Measurements from ENCODE around the gene EDAR. TPM values are rescaled to one million over a fixed set of nuclear protein-coding genes. Genes with fewer than 3 reads are reported as not detected.

EDAR gene
- total and polyA plus RNA-seq, 2 of the 4 experiments (the other 2 are of a cell fraction): not detected

DNA sequence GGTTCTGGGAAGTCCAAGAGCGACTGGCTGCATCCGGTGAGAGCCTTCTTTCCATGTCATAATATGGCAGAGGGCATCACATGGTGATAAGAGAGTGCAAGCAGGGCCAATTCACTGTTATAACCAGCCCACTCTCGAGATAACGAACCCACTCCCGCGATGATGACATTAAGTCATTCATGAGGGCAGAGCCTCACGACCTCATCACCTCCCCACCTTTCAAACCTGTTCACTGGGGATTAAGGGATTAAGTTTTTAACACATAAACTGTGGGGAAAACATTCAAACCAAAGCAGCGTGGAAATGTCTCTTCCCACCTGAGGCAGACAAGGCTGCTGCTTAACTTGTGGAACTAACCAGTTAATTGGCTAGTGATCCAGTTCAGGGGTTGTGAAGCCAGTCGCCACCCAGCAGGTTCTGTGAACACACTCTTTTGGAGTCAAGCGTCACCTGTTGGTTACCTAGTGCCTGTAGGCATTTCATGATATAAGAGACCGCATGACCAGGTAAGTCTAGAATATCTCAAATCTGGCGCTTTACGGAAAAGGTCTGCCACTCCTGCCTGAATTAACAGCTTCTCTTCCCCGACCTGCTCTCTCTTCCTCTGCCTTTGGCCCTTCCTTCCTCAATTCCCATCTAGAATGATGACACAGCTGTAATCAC is 54.3 kb downstream of the EDAR start:
- POLR2A ChIA-PET (ENCODE audit: unreplicated experiment): no interaction called here
- no peaks in the 10 kb centered on the region for H3K36me3 ChIP-seq (ENCODE audit: control insufficient read depth, insufficient read depth, low read length)

More for the DNA sequence above, 54.3 kb downstream of the EDAR start:
- no peaks in the 10 kb centered on the region for H3K4me1 ChIP-seq (ENCODE audit: control insufficient read depth, insufficient read depth, low read length)
- no peak overlapping the region for H4K91ac ChIP-seq (ENCODE audit: insufficient read depth, low read depth, low read length)
- no peaks in the 10 kb centered on the region for H3K9me3 ChIP-seq (ENCODE audit: control insufficient read depth, insufficient read depth, low read length)
- H2BK120ac ChIP-seq (ENCODE audit: low read depth, low read length): no peak overlapping the region
- H2AK5ac ChIP-seq (ENCODE audit: low read depth, low read length): no peak overlapping the region
- peaks cover 84% of the 10 kb centered on the region for H3K27me3 ChIP-seq (ENCODE audit: control insufficient read depth, insufficient read depth, low read length)
- H2AK9ac ChIP-seq (replicated peaks; ENCODE audit: low read depth, low read length, poor library complexity): no peak overlapping the region
- CTCF ChIA-PET: no interaction called here
- H3K4me2 ChIP-seq (ENCODE audit: low read depth, low read length): no peak overlapping the region
- no peak for ATAC-seq (ENCODE audit: low read depth)
- no peaks in the 10 kb centered on the region for H3K79me1 ChIP-seq (ENCODE audit: low read depth in 1 of 2, low read length in 2 of 2)
- TF ChIP-seq, protein P1, sequence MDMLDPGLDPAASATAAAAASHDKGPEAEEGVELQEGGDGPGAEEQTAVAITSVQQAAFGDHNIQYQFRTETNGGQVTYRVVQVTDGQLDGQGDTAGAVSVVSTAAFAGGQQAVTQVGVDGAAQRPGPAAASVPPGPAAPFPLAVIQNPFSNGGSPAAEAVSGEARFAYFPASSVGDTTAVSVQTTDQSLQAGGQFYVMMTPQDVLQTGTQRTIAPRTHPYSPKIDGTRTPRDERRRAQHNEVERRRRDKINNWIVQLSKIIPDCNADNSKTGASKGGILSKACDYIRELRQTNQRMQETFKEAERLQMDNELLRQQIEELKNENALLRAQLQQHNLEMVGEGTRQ (IDR thresholded peaks at IDR 0.05; ENCODE audit: low read depth, low read length): no peak
- TF ChIP-seq RCOR1 (IDR thresholded peaks at IDR 0.05; ENCODE audit: insufficient replicate concordance, low read length): no peak
- no peak for TF ChIP-seq RFX5 (IDR thresholded peaks at IDR 0.05; ENCODE audit: low read depth, low read length)
- no peak for TF ChIP-seq MXI1 (IDR thresholded peaks at IDR 0.05; ENCODE audit: borderline replicate concordance, low read depth, low read length)
- no peak for TF ChIP-seq FOS (IDR thresholded peaks at IDR 0.05; ENCODE audit: low read depth, low read length)
- no peak for TF ChIP-seq NFE2L2 (IDR thresholded peaks at IDR 0.05; ENCODE audit: low read depth, low read length)
- TF ChIP-seq RAD21 (IDR thresholded peaks at IDR 0.05; ENCODE audit: low read length): no peak
- no peak for TF ChIP-seq POLR2A (IDR thresholded peaks at IDR 0.05; ENCODE audit: low read depth, low read length)
- no peak for TF ChIP-seq MAZ (IDR thresholded peaks at IDR 0.05; ENCODE audit: borderline replicate concordance, low read depth, low read length)
- TF ChIP-seq, protein P2, sequence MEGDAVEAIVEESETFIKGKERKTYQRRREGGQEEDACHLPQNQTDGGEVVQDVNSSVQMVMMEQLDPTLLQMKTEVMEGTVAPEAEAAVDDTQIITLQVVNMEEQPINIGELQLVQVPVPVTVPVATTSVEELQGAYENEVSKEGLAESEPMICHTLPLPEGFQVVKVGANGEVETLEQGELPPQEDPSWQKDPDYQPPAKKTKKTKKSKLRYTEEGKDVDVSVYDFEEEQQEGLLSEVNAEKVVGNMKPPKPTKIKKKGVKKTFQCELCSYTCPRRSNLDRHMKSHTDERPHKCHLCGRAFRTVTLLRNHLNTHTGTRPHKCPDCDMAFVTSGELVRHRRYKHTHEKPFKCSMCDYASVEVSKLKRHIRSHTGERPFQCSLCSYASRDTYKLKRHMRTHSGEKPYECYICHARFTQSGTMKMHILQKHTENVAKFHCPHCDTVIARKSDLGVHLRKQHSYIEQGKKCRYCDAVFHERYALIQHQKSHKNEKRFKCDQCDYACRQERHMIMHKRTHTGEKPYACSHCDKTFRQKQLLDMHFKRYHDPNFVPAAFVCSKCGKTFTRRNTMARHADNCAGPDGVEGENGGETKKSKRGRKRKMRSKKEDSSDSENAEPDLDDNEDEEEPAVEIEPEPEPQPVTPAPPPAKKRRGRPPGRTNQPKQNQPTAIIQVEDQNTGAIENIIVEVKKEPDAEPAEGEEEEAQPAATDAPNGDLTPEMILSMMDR (conservative IDR thresholded peaks at IDR 0.05; ENCODE audit: low read depth, low read length): no peak
- in situ Hi-C loops (cut with MboI; ENCODE audit: low sequenced_read_pairs): loop anchor here (5.0 kb wide), 1 partner anchor 568 kb away; no protein-coding TSS in a partner anchor
- no TSS peak for BruUV-seq (replicated peaks)
- DNase-seq: no peak
- no peak overlapping the region for H3K23ac ChIP-seq (ENCODE audit: low read depth, low read length)
- no peak overlapping the region for H2BK20ac ChIP-seq (ENCODE audit: low read depth, low read length)
- no peak overlapping the region for H3K18ac ChIP-seq (ENCODE audit: low read depth, low read length)
- no peak overlapping the region for H3K4me3 ChIP-seq (ENCODE audit: insufficient read depth, low read depth, low read length)
- no peak overlapping the region for H2AFZ ChIP-seq (replicated peaks; ENCODE audit: low read length, poor library complexity)
- H3K9ac ChIP-seq (ENCODE audit: low read depth, low read length): no peak overlapping the region
- dilution Hi-C loops (cut with HindIII; ENCODE audit: low sequenced_read_pairs, unreplicated experiment): no loop called here
- H3K9me1 ChIP-seq (ENCODE audit: insufficient read depth, low read length): no peaks in the 10 kb centered on the region
- no peak overlapping the region for H3K27ac ChIP-seq (ENCODE audit: insufficient read depth, low read length)
- 86% methylated on average over 6 of the region's 14 CpGs; no CpG with 5 or more reads in 1 of the 2 experiments for WGBS, 2 experiments (ENCODE audit: extremely low coverage in 2 of 2, insufficient read length in 1 of 2)
- intact Hi-C loops (cut with micrococcal nuclease): no loop called here
- no peak overlapping the region for H2BK5ac ChIP-seq (ENCODE audit: low read depth, low read length, poor library complexity, severe bottlenecking)
- no peak overlapping the region for H3K14ac ChIP-seq (replicated peaks; ENCODE audit: low read depth, low read length)
- no peak overlapping the region for H3K4ac ChIP-seq (ENCODE audit: low read depth, low read length)
- no peak overlapping the region for H2BK15ac ChIP-seq (ENCODE audit: low read depth, low read length)
- no peak overlapping the region for H4K5ac ChIP-seq (ENCODE audit: low read depth, low read length)
- no peaks in the 10 kb centered on the region for H4K20me1 ChIP-seq (ENCODE audit: insufficient read depth, low read length)
- no peak overlapping the region for H3K56ac ChIP-seq (ENCODE audit: extremely low read depth, insufficient read depth, low read length)
- no peak overlapping the region for H4K8ac ChIP-seq (ENCODE audit: low read depth in 2 of 2, low read length in 2 of 2)

Measured in IMR-90 (cell line).